Keratinocyte (primary cell): ENCODE data around the gene CPLX3. TPM values are rescaled to one million over a fixed set of nuclear protein-coding genes. Genes with fewer than 3 reads are reported as not detected.

Experiments
- DNase-seq: peaks from one replicate; pipeline ENCODE4 v3.0.0-alpha.2; 2011; ENCODE audit warnings: low read depth, missing footprints, low spot score
- FAIRE-seq: peaks from 2 replicates; lab custom pipeline; 2011; peaks lifted over from hg19 to GRCh38; lab: Jason Lieb, UNC
- H2AFZ ChIP-seq: 2 replicates; pipeline ENCODE4 v1.6.0; 2012; ENCODE audit warnings: low read length, control low read depth, inconsistent platforms; ENCODE audit not compliant: control insufficient read depth
- H3K27ac ChIP-seq: 2 replicates; pipeline ENCODE4 v1.5.1; 2011; ENCODE audit warnings: low read length; ENCODE audit not compliant: control insufficient read depth, insufficient read depth
- H3K27me3 ChIP-seq: 3 replicates; pipeline ENCODE4 v1.6.0; 2011; ENCODE audit warnings: low read length; ENCODE audit not compliant: control insufficient read depth, insufficient read depth; ENCODE audit errors: extremely low read depth
- H3K36me3 ChIP-seq, 2 experiments: 2 replicates in 1 of 2; 3 replicates in 1 of 2; pipeline ENCODE4 v1.5.1; 2011; ENCODE audit warnings: low read length in 2 of 2, mild to moderate bottlenecking in 1 of 2; ENCODE audit not compliant: control insufficient read depth in 2 of 2, insufficient read depth in 2 of 2; ENCODE audit errors: extremely low read depth in 1 of 2
- H3K4me1 ChIP-seq: 3 replicates; pipeline ENCODE4 v1.5.1; 2011; ENCODE audit warnings: low read length; ENCODE audit not compliant: control insufficient read depth, insufficient read depth; ENCODE audit errors: extremely low read depth
- H3K4me2 ChIP-seq: 3 replicates; pipeline ENCODE4 v1.6.0; 2011; ENCODE audit warnings: low read depth, low read length; ENCODE audit not compliant: control insufficient read depth, insufficient read depth; ENCODE audit errors: extremely low read depth
- H3K4me3 ChIP-seq, 3 experiments: fragments of 200-600 bp in 1 of 3; sonication (generic) in 1 of 3; 2 replicates in 2 of 3; 3 replicates in 1 of 3; pipeline ENCODE4 v1.5.1; 2011 to 2016; ENCODE audit warnings: low read length in 3 of 3, mild to moderate bottlenecking in 3 of 3, control low read depth in 2 of 3, inconsistent platforms in 1 of 3, low read depth in 1 of 3, mixed read lengths in 1 of 3, mixed run types in 1 of 3, moderate library complexity in 1 of 3; ENCODE audit not compliant: control insufficient read depth in 2 of 3, insufficient read depth in 2 of 3; ENCODE audit errors: extremely low read depth in 1 of 3
- H3K79me2 ChIP-seq: 2 replicates; pipeline ENCODE4 v1.6.0; 2012; ENCODE audit warnings: low read length; ENCODE audit not compliant: control insufficient read depth, insufficient read depth
- H3K9ac ChIP-seq: 3 replicates; pipeline ENCODE4 v1.6.0; 2011; ENCODE audit warnings: low read length; ENCODE audit not compliant: control insufficient read depth, insufficient read depth; ENCODE audit errors: extremely low read depth
- H3K9me1 ChIP-seq: 3 replicates; pipeline ENCODE4 v1.6.0; 2011; ENCODE audit warnings: low read length; ENCODE audit not compliant: control insufficient read depth, insufficient read depth; ENCODE audit errors: extremely low read depth
- H3K9me3 ChIP-seq: 2 replicates; pipeline ENCODE4 v1.5.1; 2012; ENCODE audit warnings: low read depth, low read length; ENCODE audit not compliant: control insufficient read depth
- H4K20me1 ChIP-seq: 3 replicates; pipeline ENCODE4 v1.6.0; 2011; ENCODE audit warnings: low read length; ENCODE audit not compliant: control insufficient read depth, insufficient read depth; ENCODE audit errors: extremely low read depth
- CTCF ChIP-seq, 3 experiments: IDR thresholded peaks in 1 of 3; conservative IDR thresholded peaks in 1 of 3; optimal IDR thresholded peaks in 1 of 3; 2 replicates in 2 of 3; 3 replicates in 1 of 3; pipeline versions ENCODE3 to v1.5.1; 2011; ENCODE audit warnings: low read length in 3 of 3, mild to moderate bottlenecking in 3 of 3, moderate library complexity in 2 of 3, control low read depth in 1 of 3, inconsistent platforms in 1 of 3; ENCODE audit not compliant: insufficient read depth in 2 of 3; ENCODE audit errors: extremely low read depth in 1 of 3
- EZH2 ChIP-seq: IDR thresholded peaks from one replicate; pipeline ENCODE4 v1.6.1; 2012; ENCODE audit warnings: inconsistent platforms, mild to moderate bottlenecking, low read length, moderate library complexity
- dilution Hi-C: fragments of 300-500 bp; cut with MboI; formaldehyde crosslinking; loops from one replicate; pipeline ENCODE4 v1.7.0; 2020; ENCODE audit warnings: low sequenced_read_pairs; ENCODE audit not compliant: extremely low pct_ligation_motif_present
- polyA plus RNA-seq, 5 experiments: library from polyadenylated mRNA; depleted of rRNA in 3 of 5; stranded (reverse) in 3 of 5; stranded (forward) in 1 of 5; unstranded in 1 of 5; fragments of >200 nt; gene quantifications; 1 replicate in 1 of 5; 2 replicates in 3 of 5; 3 replicates in 1 of 5; pipeline versions ENCODE4 v1.2.1 to v1.2.3, GENCODE V29; 2011 to 2012; ENCODE audit warnings: missing spikeins in 2 of 5, low read depth in 1 of 5, low replicate concordance in 1 of 5

The CPLX3 gene
- polyA plus RNA-seq, 1 donor (not counting 4 experiments of a cell fraction or from before 2014, with no cell fraction given) = not detected

GRCh38 chr15:74843891-74844299, 17.5 kb downstream of the CPLX3 start:
- TF ChIP-seq EZH2 (no peak), CTCF (optimal IDR thresholded peaks at IDR 0.05 in 1 of 3, IDR thresholded peaks at IDR 0.05 in 1 of 3, conservative IDR thresholded peaks at IDR 0.05 in 1 of 3; ENCODE audit: extremely low read depth in 1 of 3, insufficient read depth in 2 of 3, low read length in 3 of 3) (no peak)
- dilution Hi-C loops = no loop called here
- Histone ChIP-seq H3K27ac (no peak overlapping the region), H3K27me3 (no peaks in the 10 kb centered on the region), H3K4me1 (peaks cover 14% of the 10 kb centered on the region), H3K9me3 (no peaks in the 10 kb centered on the region), H3K4me2 (peak overlapping the region; percentile 87), H3K79me2 (no peaks in the 10 kb centered on the region), H3K9ac (peak overlapping the region; percentile 81), H3K36me3 (peaks cover 0 to 19% of the 10 kb centered on the region in 2 experiments), H4K20me1 (no peaks in the 10 kb centered on the region), H3K4me3 (no peak overlapping the region), H2AFZ (no peak overlapping the region), H3K9me1 (no peaks in the 10 kb centered on the region)
- DNase-seq (no peak), FAIRE-seq (no peak)

GRCh38 chr15:74844319-74845207, 18.1 kb downstream of the CPLX3 start:
- H3K9me3 ChIP-seq = no peaks in the 10 kb centered on the region
- H3K4me2 ChIP-seq = no peak overlapping the region
- no peak overlapping the region for H3K27ac ChIP-seq
- no peak for FAIRE-seq
- peaks cover 1 to 19% of the 10 kb centered on the region in 2 experiments for H3K36me3 ChIP-seq
- H3K9ac ChIP-seq = no peak overlapping the region
- H4K20me1 ChIP-seq = no peaks in the 10 kb centered on the region
- DNase-seq = no peak
- H3K27me3 ChIP-seq = no peaks in the 10 kb centered on the region
- no peaks in the 10 kb centered on the region for H3K79me2 ChIP-seq
- H2AFZ ChIP-seq = no peak overlapping the region
- no peak for TF ChIP-seq CTCF (optimal IDR thresholded peaks at IDR 0.05 in 1 of 3, IDR thresholded peaks at IDR 0.05 in 1 of 3, conservative IDR thresholded peaks at IDR 0.05 in 1 of 3; ENCODE audit: extremely low read depth in 1 of 3, insufficient read depth in 2 of 3, low read length in 3 of 3)
- no peak for TF ChIP-seq EZH2
- no peak overlapping the region for H3K4me3 ChIP-seq
- H3K4me1 ChIP-seq = peaks cover 14% of the 10 kb centered on the region
- dilution Hi-C loops = no loop called here
- H3K9me1 ChIP-seq = no peaks in the 10 kb centered on the region
